Panc1 (cell line): ENCODE data around the gene E2F6. TPM values are rescaled to one million over a fixed set of nuclear protein-coding genes. Genes with fewer than 3 reads are reported as not detected.

ENCODE experiments used
- ATAC-seq: fragments of 200-7000 bp; cut with Tn5 transposase; 2 replicates; pipeline ENCODE4 v1.9.1; 2020; ENCODE audit warnings: mild to moderate bottlenecking, moderate library complexity
- BruUV-seq: library from RNA; stranded (reverse); fragments of 400-500 nt; replicated peaks from 2 replicates; lab custom pipeline; 2021; lab: Mats Ljungman, UMichigan
- CTCF ChIA-PET: fragments of 300-600 bp; sonication (Branson Sonifier 250); formaldehyde crosslinking; loops from one replicate; lab custom pipeline; 2022; ENCODE audit warnings: antibody characterized with exemption; lab: Charles Lee
- POLR2A ChIA-PET: fragments of 300-600 bp; sonication (Branson Sonifier 250); formaldehyde crosslinking; loops from one replicate; lab custom pipeline; 2022; ENCODE audit warnings: antibody characterized with exemption; lab: Charles Lee
- DNase-seq: peaks from one replicate; pipeline ENCODE4 v3.0.0-alpha.2; 2010; ENCODE audit warnings: low read depth, low spot score
- H3K27ac ChIP-seq: 2 replicates; pipeline ENCODE4 v1.5.1; 2011; ENCODE audit warnings: mild to moderate bottlenecking, low read length, inconsistent platforms
- H3K27me3 ChIP-seq: fragments of 200-500 bp; sonication (Bioruptor generic); 2 replicates; pipeline ENCODE4 v1.6.0; 2014; ENCODE audit warnings: low read length, inconsistent platforms; ENCODE audit not compliant: control insufficient read depth, insufficient read depth
- H3K36me3 ChIP-seq: fragments of 200-500 bp; sonication (Bioruptor generic); 2 replicates; pipeline ENCODE4 v1.5.1; 2014; ENCODE audit warnings: inconsistent platforms, mild to moderate bottlenecking, low read length, moderate library complexity; ENCODE audit not compliant: control insufficient read depth, insufficient read depth
- H3K4me1 ChIP-seq: 2 replicates; pipeline ENCODE4 v1.5.1; 2011; ENCODE audit warnings: inconsistent platforms, mild to moderate bottlenecking, low read length, moderate library complexity; ENCODE audit not compliant: control insufficient read depth, insufficient read depth
- H3K4me3 ChIP-seq, 2 experiments: 2 replicates each; pipeline ENCODE4 v1.5.1; 2011 to 2012; ENCODE audit warnings: low read depth in 2 of 2, low read length in 2 of 2, mild to moderate bottlenecking in 2 of 2, inconsistent platforms in 1 of 2, moderate library complexity in 1 of 2
- H3K9me3 ChIP-seq: fragments of 200-500 bp; sonication (Bioruptor generic); 2 replicates; pipeline ENCODE4 v1.5.1; 2014; ENCODE audit warnings: low read depth, mild to moderate bottlenecking, inconsistent platforms, low read length, moderate library complexity; ENCODE audit not compliant: control insufficient read depth, insufficient read depth
- CTCF ChIP-seq: fragments of 450-650 bp; IDR thresholded peaks from 2 replicates; pipeline ENCODE4 v1.5.1; 2017; ENCODE audit warnings: mild to moderate bottlenecking
- POLR2AphosphoS5 ChIP-seq: IDR thresholded peaks from 2 replicates; pipeline ENCODE4 v1.6.1; 2012; ENCODE audit warnings: mild to moderate bottlenecking, low read depth, low read length, moderate library complexity
- REST ChIP-seq, 2 experiments: IDR thresholded peaks; 2 replicates each; pipeline ENCODE4 v1.6.1; 2011 to 2012; ENCODE audit warnings: low read depth in 2 of 2, control low read depth in 1 of 2, low read length in 1 of 2, mild to moderate bottlenecking in 1 of 2, moderate library complexity in 1 of 2; ENCODE audit not compliant: insufficient read depth in 1 of 2
- SIN3A ChIP-seq: IDR thresholded peaks from 2 replicates; pipeline ENCODE4 v1.6.1; 2012; ENCODE audit warnings: low read depth, mild to moderate bottlenecking, low read length, moderate library complexity, borderline replicate concordance; ENCODE audit not compliant: insufficient read depth
- TCF7L2 ChIP-seq: IDR thresholded peaks from 2 replicates; pipeline ENCODE4 v1.6.1; 2011; ENCODE audit warnings: mild to moderate bottlenecking, low read depth, low read length, inconsistent platforms
- in situ Hi-C: cut with HindIII; loops from 2 replicates; pipeline ENCODE4 v1.10.0; 2016; ENCODE audit warnings: low sequenced_read_pairs, low pct_unique_long_range_greater_than_20kb
- intact Hi-C: fragments of 100-400 bp; cut with micrococcal nuclease; formaldehyde crosslinking; loops from one replicate; pipeline ENCODE4 v1.10.0; 2022; ENCODE audit not compliant: unreplicated experiment
- total RNA-seq: library from RNA; stranded (reverse); gene quantifications from one replicate; pipeline ENCODE4 v1.2.1, GENCODE V29; 2021; ENCODE audit not compliant: unreplicated experiment

Gene E2F6
- total RNA-seq, 1 experiment from 2014 or later = 23.9 TPM

- POLR2A ChIA-PET = no interaction called here
- H3K4me3 ChIP-seq = no peak overlapping the region; a peak in 2 of 4 replicates
These were observed 53.5 kb downstream of the E2F6 start for GRCh38 chr2:11412449-11412810.

More at GRCh38 chr2:11412449-11412810, 53.5 kb downstream of the E2F6 start:
- CTCF ChIA-PET = interaction anchor here (0.5 to 2.2 kb wide), 2 partner anchors 272 to 280 kb away, joined by 7 to 20 read pairs; a partner anchor contains a TSS
- no peaks in the 10 kb centered on the region for H3K9me3 ChIP-seq
- DNase-seq (no peak), ATAC-seq (no peak)
- H3K27ac ChIP-seq = no peak overlapping the region
- no peak for TF ChIP-seq CTCF
- no peak for TF ChIP-seq TCF7L2
- no peak for TF ChIP-seq REST (IDR thresholded peaks at IDR 0.05; ENCODE audit: insufficient read depth in 1 of 2, low read depth in 2 of 2, low read length in 1 of 2)
- no peak for TF ChIP-seq POLR2AphosphoS5
- no peak for TF ChIP-seq SIN3A
- no peaks in the 10 kb centered on the region for H3K27me3 ChIP-seq
- no TSS peak for BruUV-seq
- no peaks in the 10 kb centered on the region for H3K36me3 ChIP-seq
- H3K4me1 ChIP-seq = peaks cover 9% of the 10 kb centered on the region; the same call in 1 of the 2 replicates
- in situ Hi-C loops (no loop called here), intact Hi-C loops (loop anchor here (5.0 kb wide), 2 partner anchors 70 to 180 kb away; partner anchors contain the start of gene ROCK2)
